ENCODE data around the gene SORBS1. TPM values are rescaled to one million over a fixed set of nuclear protein-coding genes. Genes with fewer than 3 reads are reported as not detected.

Gene SORBS1
- total RNA-seq, 1 experiment from 2014 or later: 39.9 TPM

GRCh38 chr10:95428701-95429100 lies 132.5 kb downstream of the SORBS1 start:
- TF ChIP-seq ETV6 (CRISPR knock-in tag; IDR thresholded peaks at IDR 0.05) (no peak), ZNF532 (CRISPR knock-in tag; IDR thresholded peaks at IDR 0.05; ENCODE audit: borderline replicate concordance) (no peak), STAT6 (CRISPR knock-in tag; conservative IDR thresholded peaks at IDR 0.05; ENCODE audit: low read depth) (no peak), GRHL2 (CRISPR knock-in tag; IDR thresholded peaks at IDR 0.05; ENCODE audit: insufficient replicate concordance, severe bottlenecking) (no peak), TEAD4 (CRISPR knock-in tag; IDR thresholded peaks at IDR 0.05) (no peak), ATF1 (CRISPR knock-in tag; IDR thresholded peaks at IDR 0.05) (no peak)
- Mint-ChIP-seq H3K27me3 (ENCODE audit: low read depth) (no peaks in the 10 kb centered on the region), H3K27ac (no peak overlapping the region), H3K36me3 (no peaks in the 10 kb centered on the region), H3K4me3 (no peak overlapping the region), H3K4me1 (peaks cover 2% of the 10 kb centered on the region; the same call in 1 of the 2 replicates), H3K9me3 (no peaks in the 10 kb centered on the region)
- CTCF ChIA-PET: interaction anchor here (4.3 to 8.2 kb wide), 2 partner anchors 17 to 173 kb away, joined by 28 to 166 read pairs; no protein-coding TSS in a partner anchor
- ATAC-seq: no peak
- no peak for DNase-seq (ENCODE audit: low spot score)
- POLR2A ChIA-PET: no interaction called here

GRCh38 chr10:95426482-95426881 lies 134.7 kb downstream of the SORBS1 start:
- ATAC-seq (no peak), DNase-seq (ENCODE audit: low spot score) (no peak)
- POLR2A ChIA-PET: no interaction called here
- CTCF ChIA-PET: interaction anchor here (1.0 to 1.8 kb wide), 3 partner anchors 22 to 178 kb away, joined by 3 to 8 read pairs (median 3); no protein-coding TSS in a partner anchor
- no peaks in the 10 kb centered on the region for H3K27me3 Mint-ChIP-seq (ENCODE audit: low read depth)
- H3K36me3 Mint-ChIP-seq: no peaks in the 10 kb centered on the region
- H3K27ac Mint-ChIP-seq: no peak overlapping the region
- H3K4me1 Mint-ChIP-seq: peaks cover 2% of the 10 kb centered on the region; the same call in 1 of the 2 replicates
- no peaks in the 10 kb centered on the region for H3K9me3 Mint-ChIP-seq
- H3K4me3 Mint-ChIP-seq: no peak overlapping the region
- TF ChIP-seq FOXJ3 (CRISPR knock-in tag; IDR thresholded peaks at IDR 0.05; ENCODE audit: borderline replicate concordance) (no peak), MLX (CRISPR knock-in tag; IDR thresholded peaks at IDR 0.05) (no peak), GRHL2 (CRISPR knock-in tag; IDR thresholded peaks at IDR 0.05; ENCODE audit: insufficient replicate concordance, severe bottlenecking) (no peak), CREM (CRISPR knock-in tag; IDR thresholded peaks at IDR 0.05) (no peak), TP53 (CRISPR knock-in tag; IDR thresholded peaks at IDR 0.05) (no peak), ATF1 (CRISPR knock-in tag; IDR thresholded peaks at IDR 0.05) (no peak), ZBTB43 (CRISPR knock-in tag; IDR thresholded peaks at IDR 0.05) (no peak), HMGA2 (CRISPR knock-in tag; IDR thresholded peaks at IDR 0.05) (no peak), ETV6 (CRISPR knock-in tag; IDR thresholded peaks at IDR 0.05) (no peak)

Measured in WTC11 (cell line).